ENCODE data around the gene TBK1.

GRCh38 chr12:64494998-64495729, 43.2 kb downstream of the TBK1 start:
- TF ChIP-seq CTCF (IDR thresholded peaks at IDR 0.05) (no peak), POLR2A (IDR thresholded peaks at IDR 0.05) (no peak)

Measured in ovary (tissue), 3 donors.